C4-2B (cell line): ENCODE data around the gene C16orf87.

Experiments
- ZFX ChIP-seq: fragments of 450-650 bp; IDR thresholded peaks from 2 replicates; pipeline ENCODE4 v1.6.1; 2017
- TF ChIP-seq, protein P1 (sequence below): fragments of 450-650 bp; conservative IDR thresholded peaks from 2 replicates; pipeline ENCODE4 v1.5.1; 2017; ENCODE audit warnings: mild to moderate bottlenecking

DNA sequence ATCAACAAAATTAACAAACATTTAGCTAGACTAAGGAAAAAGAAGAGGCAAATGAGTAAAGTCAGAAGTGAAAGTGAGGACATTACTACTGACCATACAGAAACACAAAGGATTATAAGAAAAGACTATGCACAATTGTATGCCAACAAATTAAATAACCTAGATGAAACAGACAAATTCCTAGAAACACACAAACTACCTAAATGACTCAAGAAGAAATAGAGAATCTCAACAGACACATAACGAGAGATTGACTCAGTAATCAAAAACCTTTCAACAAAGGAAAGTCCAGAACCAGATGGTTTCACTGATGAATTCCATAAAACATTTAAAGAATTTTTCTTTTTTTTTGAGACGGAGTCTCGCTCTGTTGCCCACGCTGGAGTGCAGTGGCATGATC lies 47.2 kb downstream of the C16orf87 start:
- TF ChIP-seq, protein P1, sequence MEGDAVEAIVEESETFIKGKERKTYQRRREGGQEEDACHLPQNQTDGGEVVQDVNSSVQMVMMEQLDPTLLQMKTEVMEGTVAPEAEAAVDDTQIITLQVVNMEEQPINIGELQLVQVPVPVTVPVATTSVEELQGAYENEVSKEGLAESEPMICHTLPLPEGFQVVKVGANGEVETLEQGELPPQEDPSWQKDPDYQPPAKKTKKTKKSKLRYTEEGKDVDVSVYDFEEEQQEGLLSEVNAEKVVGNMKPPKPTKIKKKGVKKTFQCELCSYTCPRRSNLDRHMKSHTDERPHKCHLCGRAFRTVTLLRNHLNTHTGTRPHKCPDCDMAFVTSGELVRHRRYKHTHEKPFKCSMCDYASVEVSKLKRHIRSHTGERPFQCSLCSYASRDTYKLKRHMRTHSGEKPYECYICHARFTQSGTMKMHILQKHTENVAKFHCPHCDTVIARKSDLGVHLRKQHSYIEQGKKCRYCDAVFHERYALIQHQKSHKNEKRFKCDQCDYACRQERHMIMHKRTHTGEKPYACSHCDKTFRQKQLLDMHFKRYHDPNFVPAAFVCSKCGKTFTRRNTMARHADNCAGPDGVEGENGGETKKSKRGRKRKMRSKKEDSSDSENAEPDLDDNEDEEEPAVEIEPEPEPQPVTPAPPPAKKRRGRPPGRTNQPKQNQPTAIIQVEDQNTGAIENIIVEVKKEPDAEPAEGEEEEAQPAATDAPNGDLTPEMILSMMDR, result no peak
- TF ChIP-seq ZFX, result no peak
